ENCODE measurements around the gene RHBDD1. TPM values are rescaled to one million over a fixed set of nuclear protein-coding genes. Genes with fewer than 3 reads are reported as not detected.

RHBDD1 gene
- total and polyA plus RNA-seq, 11 donors: 4.7 to 44.5 (median 32.6) TPM

- Histone ChIP-seq H3K36me3 (no peaks in the 10 kb centered on the region), H3K4me3 (no peak overlapping the region), H3K9me3 (no peaks in the 10 kb centered on the region), H3K4me1 (peaks cover 0 to 14% (median 6%) of the 10 kb centered on the region in 12 donors), H3K27ac (no peak overlapping the region), H3K27me3 (no peaks in the 10 kb centered on the region)
- TF ChIP-seq, protein P1, sequence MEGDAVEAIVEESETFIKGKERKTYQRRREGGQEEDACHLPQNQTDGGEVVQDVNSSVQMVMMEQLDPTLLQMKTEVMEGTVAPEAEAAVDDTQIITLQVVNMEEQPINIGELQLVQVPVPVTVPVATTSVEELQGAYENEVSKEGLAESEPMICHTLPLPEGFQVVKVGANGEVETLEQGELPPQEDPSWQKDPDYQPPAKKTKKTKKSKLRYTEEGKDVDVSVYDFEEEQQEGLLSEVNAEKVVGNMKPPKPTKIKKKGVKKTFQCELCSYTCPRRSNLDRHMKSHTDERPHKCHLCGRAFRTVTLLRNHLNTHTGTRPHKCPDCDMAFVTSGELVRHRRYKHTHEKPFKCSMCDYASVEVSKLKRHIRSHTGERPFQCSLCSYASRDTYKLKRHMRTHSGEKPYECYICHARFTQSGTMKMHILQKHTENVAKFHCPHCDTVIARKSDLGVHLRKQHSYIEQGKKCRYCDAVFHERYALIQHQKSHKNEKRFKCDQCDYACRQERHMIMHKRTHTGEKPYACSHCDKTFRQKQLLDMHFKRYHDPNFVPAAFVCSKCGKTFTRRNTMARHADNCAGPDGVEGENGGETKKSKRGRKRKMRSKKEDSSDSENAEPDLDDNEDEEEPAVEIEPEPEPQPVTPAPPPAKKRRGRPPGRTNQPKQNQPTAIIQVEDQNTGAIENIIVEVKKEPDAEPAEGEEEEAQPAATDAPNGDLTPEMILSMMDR (IDR thresholded peaks at IDR 0.05): peak; percentile 35 to 77 (median 66)
- TF ChIP-seq POLR2A (IDR thresholded peaks at IDR 0.05): no peak
- 33 to 41% (median 35%) methylated on average over 8 of the region's 8 CpGs for WGBS, 4 donors
- DNase-seq (peak in 2 of 5 donors; percentile 29 to 37), ATAC-seq (peak; percentile 60 to 87 (median 72))
- intact Hi-C loops (cut with DNase I): loop anchor here (1.0 to 10.0 kb wide), 12 partner anchors 150 to 1318 kb away; partner anchors contain the start of gene RHBDD1 (in 2 of the 10)
These were observed 149.1 kb downstream of the RHBDD1 start for GRCh38 chr2:226984750-226985582.

GRCh38 chr2:226985583-226985946, 149.7 kb downstream of the RHBDD1 start:
- ATAC-seq (peak in 1 of 4 donors; percentile 13), DNase-seq (no peak)
- H3K9me3 ChIP-seq: no peaks in the 10 kb centered on the region
- TF ChIP-seq POLR2A (IDR thresholded peaks at IDR 0.05): no peak
- TF ChIP-seq, protein P1 (IDR thresholded peaks at IDR 0.05): no peak
- no peaks in the 10 kb centered on the region for H3K27me3 ChIP-seq
- H3K4me1 ChIP-seq: peaks cover 0 to 14% (median 6%) of the 10 kb centered on the region in 12 donors
- H3K27ac ChIP-seq: no peak overlapping the region
- WGBS, 4 donors: 41 to 53% (median 49%) methylated on average over 5 of the region's 5 CpGs
- intact Hi-C loops (cut with DNase I): loop anchor here (1.0 to 10.0 kb wide), 11 partner anchors 151 to 1318 kb away; partner anchors contain the start of gene RHBDD1 (in 2 of the 10)
- H3K36me3 ChIP-seq: no peaks in the 10 kb centered on the region
- no peak overlapping the region for H3K4me3 ChIP-seq

- intact Hi-C loops (cut with DNase I): no loop called here
- peaks cover 0 to 23% (median 10%) of the 10 kb centered on the region in 9 donors for H3K36me3 ChIP-seq
- no peak for ATAC-seq
- no peaks in the 10 kb centered on the region for H3K27me3 ChIP-seq
- no peak overlapping the region for H3K27ac ChIP-seq
- H3K4me3 ChIP-seq: no peak overlapping the region
- TF ChIP-seq, protein P1 (IDR thresholded peaks at IDR 0.05): no peak
- TF ChIP-seq POLR2A (IDR thresholded peaks at IDR 0.05): no peak
- WGBS, 4 donors: 87 to 94% (median 91%) methylated on average over 2 of the region's 2 CpGs
- no peak for DNase-seq
- H3K9me3 ChIP-seq: no peaks in the 10 kb centered on the region
- peaks cover 0 to 6% (median 0%) of the 10 kb centered on the region in 12 donors for H3K4me1 ChIP-seq
These were observed 155.8 kb downstream of the RHBDD1 start for GRCh38 chr2:226991663-226992062.

GRCh38 chr2:226993171-226993570, 157.3 kb downstream of the RHBDD1 start:
- 83 to 89% (median 84%) methylated on average over 4 of the region's 4 CpGs for WGBS, 4 donors
- DNase-seq (no peak), ATAC-seq (no peak)
- Histone ChIP-seq H3K9me3 (no peaks in the 10 kb centered on the region), H3K27ac (no peak overlapping the region), H3K36me3 (peaks cover 0 to 25% (median 11%) of the 10 kb centered on the region in 9 donors), H3K27me3 (no peaks in the 10 kb centered on the region), H3K4me3 (no peak overlapping the region), H3K4me1 (peaks cover 0 to 6% (median 0%) of the 10 kb centered on the region in 12 donors)
- TF ChIP-seq, protein P1 (IDR thresholded peaks at IDR 0.05): no peak
- no peak for TF ChIP-seq POLR2A (IDR thresholded peaks at IDR 0.05)
- intact Hi-C loops (cut with DNase I): no loop called here

All from heart left ventricle (tissue), 16 donors.